ENCODE results near the gene ACIN1.

DNA sequence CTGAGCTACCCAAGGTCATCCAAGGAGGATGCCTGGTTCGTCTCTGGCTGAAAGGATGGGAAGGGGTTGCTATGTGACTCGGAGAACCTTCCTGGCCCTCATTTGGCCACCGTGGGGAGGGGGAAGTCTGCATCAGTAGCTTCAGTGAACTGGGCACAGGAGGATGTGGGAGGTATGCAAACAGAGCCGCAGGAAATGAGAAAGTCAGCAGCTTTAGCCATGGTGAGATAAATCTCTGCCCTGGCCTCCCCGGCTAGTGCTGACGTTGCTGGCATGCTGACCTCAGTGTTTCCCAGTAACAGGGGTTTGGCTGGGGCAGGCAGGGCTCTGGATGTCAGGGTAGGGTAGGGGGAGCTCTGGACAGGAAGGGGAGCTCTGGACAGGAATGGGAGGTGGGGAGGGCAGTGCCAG, 26.4 kb upstream of the ACIN1 start:
- TF ChIP-seq, protein P1, sequence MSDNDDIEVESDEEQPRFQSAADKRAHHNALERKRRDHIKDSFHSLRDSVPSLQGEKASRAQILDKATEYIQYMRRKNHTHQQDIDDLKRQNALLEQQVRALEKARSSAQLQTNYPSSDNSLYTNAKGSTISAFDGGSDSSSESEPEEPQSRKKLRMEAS (IDR thresholded peaks at IDR 0.05; ENCODE audit: low read depth, low read length) = no peak
- TF ChIP-seq, protein P2, sequence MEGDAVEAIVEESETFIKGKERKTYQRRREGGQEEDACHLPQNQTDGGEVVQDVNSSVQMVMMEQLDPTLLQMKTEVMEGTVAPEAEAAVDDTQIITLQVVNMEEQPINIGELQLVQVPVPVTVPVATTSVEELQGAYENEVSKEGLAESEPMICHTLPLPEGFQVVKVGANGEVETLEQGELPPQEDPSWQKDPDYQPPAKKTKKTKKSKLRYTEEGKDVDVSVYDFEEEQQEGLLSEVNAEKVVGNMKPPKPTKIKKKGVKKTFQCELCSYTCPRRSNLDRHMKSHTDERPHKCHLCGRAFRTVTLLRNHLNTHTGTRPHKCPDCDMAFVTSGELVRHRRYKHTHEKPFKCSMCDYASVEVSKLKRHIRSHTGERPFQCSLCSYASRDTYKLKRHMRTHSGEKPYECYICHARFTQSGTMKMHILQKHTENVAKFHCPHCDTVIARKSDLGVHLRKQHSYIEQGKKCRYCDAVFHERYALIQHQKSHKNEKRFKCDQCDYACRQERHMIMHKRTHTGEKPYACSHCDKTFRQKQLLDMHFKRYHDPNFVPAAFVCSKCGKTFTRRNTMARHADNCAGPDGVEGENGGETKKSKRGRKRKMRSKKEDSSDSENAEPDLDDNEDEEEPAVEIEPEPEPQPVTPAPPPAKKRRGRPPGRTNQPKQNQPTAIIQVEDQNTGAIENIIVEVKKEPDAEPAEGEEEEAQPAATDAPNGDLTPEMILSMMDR (IDR thresholded peaks at IDR 0.05 in 2 of 3, conservative IDR thresholded peaks at IDR 0.05 in 1 of 3; ENCODE audit: control insufficient read depth in 2 of 3, extremely low read depth in 1 of 3, insufficient read depth in 1 of 3, low read depth in 3 of 3, low read length in 3 of 3) = no peak
- TF ChIP-seq, protein P3, sequence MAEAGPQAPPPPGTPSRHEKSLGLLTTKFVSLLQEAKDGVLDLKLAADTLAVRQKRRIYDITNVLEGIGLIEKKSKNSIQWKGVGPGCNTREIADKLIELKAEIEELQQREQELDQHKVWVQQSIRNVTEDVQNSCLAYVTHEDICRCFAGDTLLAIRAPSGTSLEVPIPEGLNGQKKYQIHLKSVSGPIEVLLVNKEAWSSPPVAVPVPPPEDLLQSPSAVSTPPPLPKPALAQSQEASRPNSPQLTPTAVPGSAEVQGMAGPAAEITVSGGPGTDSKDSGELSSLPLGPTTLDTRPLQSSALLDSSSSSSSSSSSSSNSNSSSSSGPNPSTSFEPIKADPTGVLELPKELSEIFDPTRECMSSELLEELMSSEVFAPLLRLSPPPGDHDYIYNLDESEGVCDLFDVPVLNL (IDR thresholded peaks at IDR 0.05; ENCODE audit: low read depth, low read length) = no peak
- TF ChIP-seq TCF7 (IDR thresholded peaks at IDR 0.05; ENCODE audit: borderline replicate concordance) (no peak), HDAC6 (IDR thresholded peaks at IDR 0.05; ENCODE audit: unreplicated experiment) (no peak), EP300 (IDR thresholded peaks at IDR 0.05; ENCODE audit: borderline replicate concordance in 1 of 2, control insufficient read depth in 1 of 2, low read depth in 2 of 2, low read length in 2 of 2) (no peak), YY1 (IDR thresholded peaks at IDR 0.05; ENCODE audit: low read depth, low read length) (no peak), PAX8 (IDR thresholded peaks at IDR 0.05) (no peak), YBX1 (IDR thresholded peaks at IDR 0.05) (no peak)

All from GM12878 (cell line).